ENCODE measurements around the gene MAP3K7. TPM values are rescaled to one million over a fixed set of nuclear protein-coding genes. Genes with fewer than 3 reads are reported as not detected.

Gene MAP3K7
- total RNA-seq, 1 donor from 2014 or later, result 32.5 TPM

DNA sequence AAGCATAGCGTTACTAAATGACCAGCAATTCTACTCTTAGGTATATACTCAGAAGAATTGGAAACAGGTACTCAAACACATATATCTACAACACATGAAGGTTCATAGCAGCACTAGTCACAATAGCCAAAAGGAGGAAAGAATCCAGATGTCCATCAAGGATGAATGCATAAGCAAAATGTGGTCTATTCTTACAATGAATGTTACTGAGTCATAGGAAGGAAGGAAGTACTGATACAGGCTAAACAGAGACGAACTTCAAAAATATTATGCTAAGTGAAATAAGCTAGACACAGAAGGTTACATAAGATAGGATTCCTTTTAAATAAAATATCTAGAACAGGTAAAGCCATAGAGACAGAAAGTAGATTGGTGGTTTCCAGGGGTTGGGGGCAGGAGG lies 93.5 kb downstream of the MAP3K7 start:
- ATAC-seq, result no peak
- intact Hi-C loops (cut with DNase I), result no loop called here
- no peak for DNase-seq (ENCODE audit: low spot score)

DNA sequence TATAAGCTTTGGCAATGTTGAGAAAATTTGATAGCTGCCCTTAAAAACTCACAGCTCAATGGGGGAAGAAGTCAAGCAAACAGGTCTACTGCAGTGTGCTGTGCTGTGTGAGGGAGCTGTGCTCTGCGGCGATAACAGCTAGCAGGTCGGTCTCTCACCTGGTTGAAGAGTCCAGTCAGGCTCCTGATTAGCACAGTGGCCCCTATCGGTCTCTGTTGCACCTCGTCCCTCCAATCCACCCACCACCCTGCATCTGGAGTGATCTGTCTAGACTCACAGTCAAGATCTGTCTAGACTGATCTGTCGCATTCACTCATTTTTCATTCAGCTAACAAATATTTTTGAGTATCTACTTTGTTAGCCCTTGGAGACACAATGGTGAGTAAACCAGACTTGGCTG lies 94.1 kb downstream of the MAP3K7 start:
- ATAC-seq (no peak), DNase-seq (ENCODE audit: low spot score) (no peak)
- intact Hi-C loops (cut with DNase I), result no loop called here

DNA sequence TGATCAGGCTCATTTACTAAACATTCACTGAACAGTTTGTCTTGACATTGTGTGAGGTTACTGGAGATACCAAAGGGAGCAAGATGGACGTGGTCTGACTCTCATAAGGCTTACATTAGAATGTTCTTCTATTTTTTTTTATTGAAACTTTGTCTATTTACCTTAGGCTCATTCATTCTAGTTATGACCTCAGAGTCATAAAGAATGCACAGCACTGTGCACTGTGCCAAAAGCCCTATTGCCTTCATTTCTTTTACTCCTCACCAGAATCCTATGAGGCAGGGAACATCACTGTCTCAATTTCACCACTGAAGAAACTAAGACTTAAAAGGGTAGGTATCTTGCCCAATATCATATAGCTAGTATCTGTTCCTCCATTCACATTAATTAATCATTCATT lies 94.5 kb downstream of the MAP3K7 start:
- no peak for DNase-seq (ENCODE audit: low spot score)
- intact Hi-C loops (cut with DNase I), result no loop called here
- ATAC-seq, result no peak

DNA sequence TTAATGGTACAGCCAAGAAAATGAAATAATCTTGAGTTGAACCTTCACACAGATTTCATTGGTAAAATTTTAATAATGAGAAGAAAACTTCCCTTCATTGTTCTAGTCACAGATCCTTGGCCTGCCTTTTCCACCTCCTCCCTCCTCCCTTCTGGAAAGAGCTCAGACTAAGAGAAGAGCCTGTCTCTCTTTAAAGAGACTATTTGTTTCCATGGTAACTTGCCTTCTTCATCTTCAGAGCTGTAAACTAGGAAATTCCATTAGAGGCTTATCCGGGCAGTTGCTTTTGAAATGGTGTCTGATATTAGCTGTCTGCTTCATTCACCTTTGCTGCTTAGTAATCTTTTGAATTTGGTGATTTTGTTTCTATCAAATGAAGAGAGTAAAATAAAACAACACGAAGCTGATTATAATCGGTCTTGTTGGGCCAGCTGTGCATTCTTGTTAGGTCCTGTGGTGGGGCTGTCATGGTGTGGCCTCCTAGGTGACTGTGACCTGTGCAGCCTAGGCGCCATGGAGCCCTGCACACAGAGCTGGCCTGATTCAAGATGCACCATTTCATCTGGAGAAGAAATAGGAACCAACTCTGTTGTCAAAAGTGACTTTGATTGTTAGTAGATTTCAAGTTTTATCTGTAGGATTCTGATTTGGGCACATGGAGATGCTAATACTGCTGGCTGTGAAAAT lies 96.7 kb downstream of the MAP3K7 start:
- DNase-seq (ENCODE audit: low spot score) (no peak), ATAC-seq (no peak)
- intact Hi-C loops (cut with DNase I), result no loop called here

DNA sequence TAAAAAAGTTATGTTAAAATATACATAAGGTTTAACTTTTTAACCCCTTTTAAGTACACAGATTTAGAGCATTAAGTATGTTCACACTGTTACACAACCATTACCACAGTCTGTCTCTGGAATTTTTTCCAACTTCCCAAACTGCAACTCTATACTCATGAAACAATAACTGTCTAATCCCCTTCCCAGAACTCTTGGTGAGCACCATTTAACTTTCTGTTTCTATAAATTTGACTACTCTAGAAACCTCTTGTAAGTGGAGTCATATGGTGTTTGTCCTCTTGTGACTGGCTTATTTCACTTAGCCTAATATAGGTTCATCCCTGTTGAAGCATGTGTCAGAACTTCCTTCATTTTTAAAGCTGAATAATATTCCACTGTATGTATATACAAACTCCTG lies 98.1 kb downstream of the MAP3K7 start:
- DNase-seq (ENCODE audit: low spot score) (no peak), ATAC-seq (no peak)
- intact Hi-C loops (cut with DNase I), result no loop called here

DNA sequence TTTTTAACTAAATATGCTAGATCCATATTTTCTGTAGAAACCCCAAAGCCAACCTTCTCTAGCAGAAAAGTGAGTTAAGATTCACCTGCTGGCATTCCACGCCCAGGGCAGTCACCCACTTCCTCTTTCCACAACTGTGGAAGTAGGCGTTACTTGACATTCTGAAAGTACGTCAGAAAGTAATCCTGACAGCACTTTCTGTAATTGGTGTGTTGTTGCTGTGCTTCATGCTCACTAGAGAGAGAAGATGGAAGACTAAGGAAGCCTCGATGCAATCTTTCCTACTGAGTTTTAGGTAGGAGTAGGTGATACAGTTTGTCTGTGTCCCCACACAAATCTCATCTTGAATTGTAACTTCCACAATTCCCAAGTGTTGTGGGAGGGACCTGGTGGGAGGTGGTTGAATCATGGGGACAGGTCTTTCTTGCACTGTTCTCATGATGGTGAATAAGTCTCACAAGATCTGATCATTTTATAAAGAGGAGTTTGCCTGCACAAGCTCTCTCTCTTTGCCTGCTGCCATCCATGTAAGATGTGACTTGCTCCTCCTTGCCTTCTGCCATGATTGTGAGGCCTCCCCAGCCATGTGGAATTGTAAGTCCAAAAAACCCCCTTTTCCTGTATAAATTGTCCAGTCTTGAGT lies 101.1 kb downstream of the MAP3K7 start:
- ATAC-seq (no peak), DNase-seq (ENCODE audit: low spot score) (no peak)
- intact Hi-C loops (cut with DNase I), result no loop called here

DNA sequence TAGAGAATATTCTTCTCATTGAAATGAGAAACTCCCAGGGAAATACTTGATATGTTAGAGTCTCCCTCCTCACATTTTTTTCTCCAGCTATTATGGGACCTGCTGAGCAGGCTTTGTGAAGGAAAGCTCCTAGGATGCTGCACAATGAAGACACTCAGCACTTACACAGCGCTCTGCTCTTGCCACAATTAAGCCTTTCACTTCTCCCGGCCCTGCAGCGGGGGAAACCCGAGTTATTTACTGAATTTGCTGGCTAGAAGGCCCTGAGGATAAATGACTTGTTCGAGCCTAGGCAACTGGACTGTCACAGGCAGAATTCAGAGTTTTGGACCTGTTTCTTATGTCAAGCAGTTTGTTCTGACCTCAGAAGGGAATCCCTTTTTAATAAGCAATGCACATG lies 102.0 kb downstream of the MAP3K7 start:
- no peak for DNase-seq (ENCODE audit: low spot score)
- ATAC-seq, result peak; percentile 34
- intact Hi-C loops (cut with DNase I), result no loop called here

DNA sequence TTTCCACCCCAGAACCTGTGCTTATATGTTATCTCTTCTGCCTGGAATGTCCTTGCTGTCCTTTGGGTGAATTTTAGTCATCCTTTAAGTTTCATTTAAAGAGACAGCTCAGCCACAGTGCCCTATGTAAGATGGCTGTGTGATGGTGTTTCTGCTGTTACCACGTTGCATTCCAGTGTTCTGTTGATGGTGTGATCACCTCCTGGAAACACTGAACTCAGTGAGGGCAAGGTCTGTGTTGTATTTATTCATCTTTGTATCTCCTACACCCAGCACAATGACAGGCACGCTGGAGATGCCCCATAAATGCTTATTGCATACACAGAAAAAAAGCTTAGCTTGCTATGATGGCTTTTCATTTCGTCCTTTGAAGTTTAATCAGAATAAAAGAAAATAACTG lies 102.5 kb downstream of the MAP3K7 start:
- DNase-seq (ENCODE audit: low spot score), result no peak
- no peak for ATAC-seq
- intact Hi-C loops (cut with DNase I), result no loop called here

DNA sequence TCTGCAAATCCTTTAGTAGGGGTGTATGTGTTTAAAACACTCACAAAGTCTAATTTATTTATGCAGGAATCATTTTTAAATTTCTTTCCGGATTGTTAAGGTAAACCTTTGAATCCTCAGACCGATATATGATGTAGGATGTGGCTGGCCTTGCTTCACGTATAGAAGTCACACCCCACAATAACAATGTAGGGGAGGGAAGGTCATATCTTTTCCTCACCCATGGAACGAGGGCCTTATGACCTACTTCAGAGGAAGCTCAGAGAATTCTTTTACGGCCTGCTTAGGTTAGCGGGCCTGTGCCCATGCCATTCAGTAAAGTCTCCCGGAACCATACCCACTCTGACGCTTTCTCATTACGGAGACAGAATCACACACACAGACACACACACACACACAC lies 102.9 kb downstream of the MAP3K7 start:
- no peak for ATAC-seq
- intact Hi-C loops (cut with DNase I), result no loop called here
- no peak for DNase-seq (ENCODE audit: low spot score)

DNA sequence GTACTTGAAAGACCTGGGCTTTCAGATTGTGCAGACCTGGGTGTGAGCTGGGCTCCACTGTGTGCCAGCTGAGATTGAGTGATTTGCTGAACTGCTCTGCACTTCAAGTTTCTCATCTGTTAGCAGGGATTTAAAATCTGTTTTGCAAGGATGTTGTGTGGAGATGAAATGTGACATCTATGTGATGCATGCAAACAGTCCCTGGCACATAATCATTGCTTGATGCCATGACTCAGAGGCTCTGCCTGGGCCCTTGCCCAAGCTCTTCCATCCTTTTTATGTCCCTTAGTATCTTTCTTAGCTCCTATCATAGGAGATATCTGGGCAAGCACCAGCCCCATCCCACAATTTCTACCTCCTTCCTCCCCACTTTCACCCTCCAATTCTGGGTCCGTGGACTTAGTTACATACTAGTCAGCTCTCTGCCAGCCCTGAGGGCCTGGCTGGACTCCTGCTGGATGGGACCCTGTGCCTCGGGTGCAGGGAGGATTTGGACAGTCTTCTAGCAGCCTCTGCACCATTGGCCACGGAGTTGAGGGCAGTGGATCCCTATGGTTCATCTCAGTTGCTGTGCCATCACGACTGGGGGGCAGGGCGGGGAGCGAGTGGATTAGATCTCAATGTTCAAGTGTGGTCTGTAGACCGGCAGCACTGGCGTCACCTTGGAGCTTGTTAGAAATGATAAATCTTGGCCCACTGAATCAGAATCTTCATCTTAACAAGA lies 103.6 kb downstream of the MAP3K7 start:
- DNase-seq (ENCODE audit: low spot score), result no peak
- ATAC-seq, result no peak
- intact Hi-C loops (cut with DNase I), result no loop called here

DNA sequence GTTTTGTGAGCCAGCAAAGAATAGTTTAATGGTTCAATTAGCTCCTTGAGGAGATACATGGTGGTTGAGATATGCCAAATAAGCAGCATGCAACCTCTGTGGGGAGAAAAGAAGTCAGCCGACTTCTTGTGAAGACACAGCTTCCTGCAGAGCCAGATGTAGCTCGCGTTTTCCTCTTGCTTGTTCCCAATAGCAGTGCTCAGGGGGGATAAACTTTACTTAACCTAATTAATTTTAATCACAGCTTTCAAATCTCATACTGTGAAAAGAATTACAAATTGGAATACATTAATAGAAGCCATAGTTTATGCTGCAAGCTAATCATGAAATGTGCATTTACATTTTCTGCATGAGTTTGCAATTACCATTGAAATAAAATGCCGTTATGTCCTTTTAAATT lies 106.2 kb downstream of the MAP3K7 start:
- no peak for DNase-seq (ENCODE audit: low spot score)
- intact Hi-C loops (cut with DNase I), result no loop called here
- ATAC-seq, result no peak

DNA sequence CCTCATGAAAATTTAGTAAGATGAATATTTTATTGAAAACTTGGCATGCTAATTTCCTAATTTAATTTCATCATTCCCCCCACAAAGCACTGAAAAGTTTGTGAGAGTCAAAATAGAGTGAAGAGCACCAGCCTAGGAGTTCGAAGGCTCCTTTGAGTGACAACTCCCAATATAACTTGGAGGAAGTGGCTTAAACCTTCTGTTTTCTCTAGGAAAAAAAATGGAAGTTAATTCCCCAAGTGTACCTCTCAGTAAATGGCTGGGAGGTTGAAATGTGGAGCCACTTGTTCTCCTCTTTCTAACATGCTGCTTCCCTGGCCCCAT lies 107.3 kb downstream of the MAP3K7 start:
- intact Hi-C loops (cut with DNase I), result loop anchor here (2.0 kb wide), 1 partner anchor 539 kb away; no protein-coding TSS in a partner anchor

DNA sequence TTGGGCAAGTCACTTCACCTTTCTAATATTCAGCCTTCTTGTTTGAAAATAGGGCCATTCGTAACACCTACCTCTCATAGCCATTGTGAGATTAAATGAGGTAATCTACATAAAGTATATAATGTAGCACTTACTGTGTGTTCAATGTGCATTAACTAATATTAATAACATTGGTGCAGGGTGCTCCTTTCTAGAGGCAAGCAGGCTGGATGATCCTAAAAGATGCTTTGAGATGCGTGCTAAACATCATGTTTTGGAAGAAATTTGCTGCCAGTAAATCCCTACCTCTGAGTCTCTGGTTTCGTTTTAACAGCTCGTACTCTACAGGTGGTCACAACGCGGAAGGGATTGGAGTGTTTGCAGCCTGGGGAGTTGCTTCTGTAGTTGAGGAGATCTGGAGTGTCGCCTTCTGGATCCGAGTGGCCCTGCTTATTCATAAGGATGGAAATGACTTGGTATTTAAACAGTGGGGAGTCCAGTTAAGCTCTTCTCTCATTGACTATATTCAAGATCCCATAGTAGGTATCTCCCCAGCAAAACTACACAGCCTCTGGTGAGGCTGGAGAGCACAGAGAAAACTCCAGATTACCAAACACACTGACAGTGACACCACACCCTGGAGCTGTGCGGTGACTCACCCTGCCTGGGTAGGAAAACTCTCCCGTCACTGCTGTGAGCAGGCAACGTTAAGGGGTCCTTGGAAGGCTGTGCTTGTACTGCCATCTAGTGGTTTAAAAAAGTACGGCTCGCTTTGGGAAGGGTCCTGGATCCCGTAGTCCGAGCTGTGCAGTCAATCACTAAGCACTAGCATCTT lies 107.9 kb downstream of the MAP3K7 start:
- intact Hi-C loops (cut with DNase I), result loop anchor here (2.0 kb wide), 1 partner anchor 538 kb away; no protein-coding TSS in a partner anchor
- ATAC-seq, result peak; percentile 99

More for the DNA sequence above, 107.3 kb downstream of the MAP3K7 start:
- no peak for DNase-seq (ENCODE audit: low spot score)
- no peak for ATAC-seq

DNA sequence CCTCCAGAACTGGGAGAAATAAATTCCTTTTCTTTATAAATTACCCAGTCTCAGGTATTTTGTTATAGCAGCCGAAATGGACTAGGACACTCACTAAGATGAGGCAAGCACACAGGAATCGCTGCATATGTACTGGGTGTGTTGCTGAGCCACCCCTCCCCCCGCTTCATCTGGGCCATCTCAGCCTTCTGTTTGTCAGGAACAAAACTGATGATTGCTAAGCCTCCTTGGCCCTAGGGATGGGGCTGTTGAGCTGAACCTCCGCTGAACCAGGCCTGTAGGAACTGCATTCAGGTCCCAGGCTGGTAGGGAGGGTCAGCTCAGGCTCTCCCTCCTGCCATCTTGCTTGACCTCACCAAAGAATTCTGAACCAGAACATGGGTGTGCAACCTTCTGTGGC lies 108.6 kb downstream of the MAP3K7 start:
- intact Hi-C loops (cut with DNase I), result loop anchor here (2.0 kb wide), 1 partner anchor 537 kb away; no protein-coding TSS in a partner anchor
- no peak for ATAC-seq
- no peak for DNase-seq (ENCODE audit: low spot score)

More for the DNA sequence above, 107.9 kb downstream of the MAP3K7 start:
- peak; percentile 87 for DNase-seq (ENCODE audit: low spot score)

DNA sequence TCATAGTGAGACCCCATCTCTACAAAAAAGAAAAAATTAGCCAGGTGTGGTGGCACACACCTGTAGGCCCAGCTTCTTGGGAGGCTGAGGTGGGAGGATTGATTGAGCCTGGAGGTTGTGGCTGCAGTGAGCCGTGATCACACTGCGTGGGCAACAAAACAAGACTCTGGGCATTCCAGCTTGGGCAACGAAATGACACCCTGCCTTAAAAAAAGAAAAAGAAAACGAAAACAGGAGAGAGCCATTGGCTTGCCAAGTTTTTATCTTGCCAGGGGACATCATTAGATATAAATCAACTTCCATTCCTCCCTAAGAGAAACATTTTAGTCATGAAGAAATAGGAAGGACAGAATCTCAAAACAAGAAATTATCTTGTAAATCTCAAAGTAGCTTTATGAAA lies 109.5 kb downstream of the MAP3K7 start:
- intact Hi-C loops (cut with DNase I), result no loop called here
- ATAC-seq (no peak), DNase-seq (ENCODE audit: low spot score) (no peak)

DNA sequence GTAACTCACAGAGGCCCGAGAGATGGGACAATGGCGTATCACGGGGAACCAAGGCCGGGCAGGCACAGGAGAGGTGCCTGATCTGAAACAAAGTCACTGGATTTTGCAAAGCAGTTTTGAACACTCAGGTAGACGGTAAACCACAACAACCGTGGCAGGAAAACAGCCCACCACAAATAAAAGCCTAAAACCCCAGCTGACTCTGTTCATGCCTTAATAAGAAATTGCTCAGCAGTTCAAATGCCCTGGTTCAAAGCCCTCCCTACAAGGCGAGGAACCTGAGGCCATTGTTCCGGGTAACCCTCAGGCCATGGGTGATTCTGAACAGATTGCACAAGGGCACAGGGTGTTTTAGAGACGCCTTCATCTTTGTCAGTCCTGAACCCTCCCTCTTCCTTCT lies 114.2 kb downstream of the MAP3K7 start:
- ATAC-seq (no peak), DNase-seq (ENCODE audit: low spot score) (no peak)
- intact Hi-C loops (cut with DNase I), result no loop called here

DNA sequence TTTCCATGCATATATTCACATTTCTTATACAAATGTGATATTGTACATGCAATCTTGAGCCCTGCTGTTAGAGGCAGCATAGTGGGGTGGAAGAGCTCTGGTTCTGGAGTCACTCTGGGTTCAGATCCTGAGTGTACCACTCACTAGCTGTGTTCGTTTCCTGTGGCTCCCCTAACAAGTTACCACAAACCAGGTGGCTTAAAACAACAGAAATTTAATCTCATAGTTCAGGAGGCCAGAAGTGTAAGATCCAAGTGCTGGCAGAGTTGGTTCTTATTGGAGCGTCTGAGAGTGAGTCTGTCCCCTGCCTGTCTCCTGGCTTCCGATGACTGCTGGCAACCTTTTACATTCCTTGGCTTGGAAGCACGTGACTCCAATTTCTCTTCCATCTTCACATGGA lies 115.6 kb downstream of the MAP3K7 start:
- intact Hi-C loops (cut with DNase I), result no loop called here
- no peak for ATAC-seq
- DNase-seq (ENCODE audit: low spot score), result no peak

DNA sequence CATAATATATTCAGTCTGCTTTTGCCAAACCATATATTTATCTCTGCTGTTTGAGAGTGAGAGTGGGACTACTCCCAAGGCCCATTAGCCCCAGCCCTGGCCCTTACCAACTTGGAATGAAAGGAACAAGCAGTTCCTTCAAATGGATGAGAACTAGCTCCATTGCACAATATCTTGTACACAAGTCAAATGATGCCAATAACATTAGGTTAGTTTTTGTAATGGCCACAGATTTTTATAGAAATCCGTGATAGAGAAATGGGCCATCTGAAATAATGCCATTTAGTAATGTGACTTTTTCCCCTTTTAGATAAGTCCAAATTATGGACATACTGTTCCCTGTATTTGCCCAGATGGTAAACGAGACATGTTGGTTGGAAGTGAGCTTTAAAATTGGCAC lies 117.0 kb downstream of the MAP3K7 start:
- intact Hi-C loops (cut with DNase I), result no loop called here
- DNase-seq (ENCODE audit: low spot score), result no peak
- peak; percentile 79 for ATAC-seq

DNA sequence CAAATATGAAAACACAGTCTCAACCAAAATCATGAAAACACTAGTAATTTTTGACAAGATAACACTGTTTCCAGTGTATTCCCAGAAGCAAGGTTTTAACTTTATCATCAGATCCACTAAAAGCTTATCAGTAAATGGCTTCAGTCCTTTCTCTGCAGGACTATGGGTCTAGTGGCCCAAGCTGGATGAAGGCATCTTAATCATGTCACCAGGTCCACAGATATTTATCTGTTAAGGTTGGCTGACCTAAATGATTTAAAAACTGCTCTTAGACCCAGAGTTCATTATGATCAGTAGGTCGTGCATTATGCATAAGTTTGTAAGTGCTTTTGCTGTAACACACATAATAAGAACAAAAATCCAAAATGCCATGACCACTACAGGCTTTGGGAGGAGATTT lies 118.0 kb downstream of the MAP3K7 start:
- no peak for DNase-seq (ENCODE audit: low spot score)
- intact Hi-C loops (cut with DNase I), result no loop called here
- ATAC-seq, result no peak

DNA sequence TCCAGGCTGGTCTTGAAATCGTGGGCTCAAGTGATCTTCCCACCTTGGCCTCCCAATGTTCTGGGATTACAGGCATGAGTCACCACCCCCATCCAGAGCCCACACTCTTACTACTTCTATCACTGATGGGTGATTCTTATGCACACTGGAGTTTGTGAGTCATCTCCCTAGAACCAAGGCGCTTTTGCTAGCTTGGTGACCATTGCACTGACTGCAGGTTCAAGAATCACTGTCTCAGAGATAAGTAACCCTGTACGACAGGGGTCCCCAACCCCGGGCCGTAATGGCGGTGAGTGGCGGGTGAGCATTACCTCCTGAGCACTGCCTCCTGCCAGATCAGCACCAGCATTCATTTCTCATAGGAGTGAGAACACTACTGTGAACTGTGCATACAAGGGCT lies 118.8 kb downstream of the MAP3K7 start:
- DNase-seq (ENCODE audit: low spot score) (no peak), ATAC-seq (no peak)
- intact Hi-C loops (cut with DNase I), result no loop called here

Data from sciatic nerve (tissue), 2 donors.